Renal cortex interstitium (tissue), 11 donors: ENCODE measurements around the gene IQCH. TPM values are rescaled to one million over a fixed set of nuclear protein-coding genes. Genes with fewer than 3 reads are reported as not detected.
"Not testable (repeated sequence)": the region's sequence is repeated elsewhere in the genome, so short reads cannot be mapped to it uniquely, and the experiment has no call there.

ENCODE experiments used
- DNase-seq, 11 donors: peaks; one replicate each; pipeline ENCODE4 v3.0.0-alpha.2; 2013; ENCODE audit warnings: low read depth in 9 of 11, low spot score in 4 of 11; ENCODE audit errors: extremely low read depth in 1 of 11
- polyA plus RNA-seq, 3 donors: library from polyadenylated mRNA; unstranded; fragments of 120-200 nt; gene quantifications; one replicate each; pipeline ENCODE4 v1.2.1, GENCODE V29; 2013; ENCODE audit not compliant: insufficient read length in 3 of 3

The IQCH gene
- polyA plus RNA-seq, 3 donors = 5.9 to 8.5 (median 7.4) TPM

DNA sequence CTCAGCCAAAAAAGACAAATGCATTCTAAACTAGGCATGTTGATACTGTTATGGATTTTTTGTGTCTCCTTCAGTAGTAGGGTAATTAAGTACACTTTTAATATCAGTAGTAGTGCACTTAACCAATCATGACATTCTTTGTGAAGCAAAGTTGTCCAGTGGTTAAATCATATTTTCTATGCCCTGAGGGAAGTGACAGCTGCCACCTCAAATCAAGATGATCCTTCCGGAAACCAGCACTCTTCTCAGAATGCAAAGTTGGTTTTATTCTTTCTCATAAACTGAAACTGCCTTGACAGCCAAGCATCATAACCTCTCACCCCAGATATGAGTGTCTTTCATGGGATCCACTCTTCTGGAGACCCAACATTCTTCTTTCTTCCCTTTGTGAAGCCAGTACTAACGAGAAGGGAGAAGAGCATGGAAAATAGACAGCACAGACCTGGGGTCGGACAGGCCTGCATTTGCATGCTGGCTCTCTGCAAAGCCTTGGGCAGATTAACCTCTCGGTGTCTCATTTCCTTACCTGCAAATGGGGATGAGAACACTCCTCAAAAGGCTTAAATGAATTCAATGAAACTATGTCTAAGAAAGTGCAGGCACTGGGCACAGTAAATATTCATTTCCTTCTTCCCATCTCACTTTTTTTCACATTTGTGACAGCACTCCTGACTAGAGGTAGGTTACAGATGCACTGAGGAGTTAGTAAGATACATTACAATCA is 13.3 kb upstream of the IQCH start:
- DNase-seq = no peak

DNA sequence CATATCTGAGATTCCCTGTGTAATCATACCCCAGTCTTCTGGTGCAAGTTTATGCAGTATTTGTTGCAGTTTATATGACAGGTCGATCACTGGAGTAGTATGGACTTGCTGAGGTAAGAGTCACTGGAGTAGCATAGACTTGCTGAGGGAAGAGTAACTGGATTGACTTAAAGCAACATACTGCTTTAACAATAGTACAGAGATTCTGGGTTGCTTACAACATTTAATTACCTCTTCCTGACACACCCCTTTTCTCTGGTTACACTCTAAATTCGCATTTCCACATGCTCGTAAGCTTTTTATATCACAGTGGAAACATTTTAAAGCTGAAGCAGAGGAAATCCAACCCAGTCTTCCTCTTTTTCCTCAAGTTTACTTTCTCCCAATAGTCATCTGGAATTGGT is 11.9 kb upstream of the IQCH start:
- no peak for DNase-seq

DNA sequence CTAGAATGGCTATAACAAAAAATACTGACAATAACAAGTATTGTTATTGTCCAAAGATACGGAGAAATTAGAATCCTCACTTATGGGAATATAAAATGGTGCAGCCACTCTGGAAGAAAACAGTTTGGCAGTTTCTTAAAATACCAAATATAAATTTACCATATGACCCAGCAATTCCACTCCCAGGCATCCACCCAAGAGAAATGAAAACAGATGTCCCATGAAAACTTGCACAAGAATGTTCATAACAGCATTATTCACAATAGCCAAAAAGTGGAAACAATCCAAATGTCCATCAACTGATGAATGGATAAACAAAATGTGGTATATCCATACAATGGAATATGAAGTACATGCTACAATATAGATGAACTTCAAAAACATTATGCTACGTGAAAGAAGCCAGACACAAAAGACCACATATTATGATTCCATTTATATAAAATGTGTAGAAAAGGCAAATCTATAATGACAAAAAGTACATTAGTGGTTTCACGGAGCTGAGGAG is 9.6 kb upstream of the IQCH start:
- no peak for DNase-seq

DNA sequence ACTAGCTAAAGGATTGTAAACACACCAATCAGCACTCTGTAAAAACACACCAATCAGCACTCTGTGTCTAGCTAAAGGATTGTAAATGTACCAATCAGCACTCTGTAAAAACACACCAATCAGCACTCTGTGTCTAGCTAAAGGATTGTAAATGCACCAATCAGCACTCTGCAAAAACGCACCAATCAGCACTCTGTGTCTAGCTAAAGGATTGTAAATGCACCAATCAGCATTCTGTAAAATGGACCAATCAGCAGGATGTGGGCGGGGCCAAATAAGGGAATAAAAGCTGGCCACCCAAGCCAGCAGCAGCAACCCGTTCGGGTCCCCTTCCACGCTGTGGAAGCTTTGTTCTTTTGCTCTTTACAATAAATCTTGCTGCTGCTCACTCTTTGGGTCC is 8.0 kb upstream of the IQCH start:
- not testable (repeated sequence) for DNase-seq

DNA sequence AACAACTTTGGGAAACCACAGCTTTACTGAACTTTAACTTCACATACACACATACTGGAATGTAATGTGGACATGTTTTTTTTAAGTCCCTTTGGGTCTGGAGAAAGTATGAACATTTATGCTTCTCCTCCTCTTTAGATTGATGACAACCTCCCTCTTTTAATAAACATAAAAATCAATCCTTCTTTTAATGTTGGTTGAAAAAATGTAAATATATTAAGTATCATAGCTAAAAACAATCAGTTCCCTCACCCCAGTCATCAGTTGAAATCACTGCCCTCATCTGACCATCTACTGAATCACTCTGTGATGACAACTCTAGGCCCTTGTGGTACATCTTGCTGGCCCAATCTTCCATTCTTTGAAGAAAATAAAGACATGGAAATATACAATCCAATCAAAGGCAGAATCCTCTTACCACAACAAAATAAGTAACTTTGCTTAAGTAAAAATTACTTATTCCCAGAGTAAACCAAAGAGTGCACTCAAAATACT is 6.5 kb upstream of the IQCH start:
- DNase-seq = no peak

DNA sequence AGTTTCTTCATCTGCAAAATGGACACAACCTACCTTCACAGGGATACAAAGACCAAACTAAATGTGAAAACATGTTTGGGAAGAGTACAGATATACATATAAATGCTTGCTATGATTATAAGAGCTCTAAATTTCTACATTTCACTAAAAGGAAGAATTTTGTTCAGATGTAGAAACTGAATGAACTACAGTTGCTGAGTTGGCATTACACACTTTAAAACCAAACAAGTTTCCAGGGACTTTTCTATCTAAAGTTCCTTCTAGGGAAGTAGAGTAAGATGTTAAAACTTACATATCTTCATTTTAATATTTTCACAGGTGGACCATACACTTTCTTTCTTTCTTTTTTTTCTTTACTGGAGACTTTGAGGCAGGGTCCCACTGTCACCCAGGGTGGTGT is 4.8 kb upstream of the IQCH start:
- DNase-seq = no peak

DNA sequence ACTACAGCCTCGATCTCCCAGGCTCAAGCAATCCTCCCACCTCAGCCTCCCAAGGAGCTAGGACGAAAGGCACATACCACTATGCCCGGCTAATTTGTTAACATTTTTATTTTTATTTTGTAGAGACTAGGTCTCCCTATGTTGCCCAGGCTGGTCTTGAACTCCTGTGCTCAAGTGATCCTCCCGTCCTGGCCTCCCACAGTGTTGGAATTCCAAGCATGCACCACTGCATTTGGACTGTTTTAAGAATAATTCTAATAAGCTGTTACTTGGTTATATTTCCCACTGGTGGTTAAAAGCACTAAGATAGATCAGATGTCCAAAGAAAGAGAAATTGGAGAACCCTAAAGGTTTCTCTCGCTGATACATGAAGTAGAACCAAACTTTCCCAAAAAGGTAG is 3.3 kb upstream of the IQCH start:
- DNase-seq = no peak

DNA sequence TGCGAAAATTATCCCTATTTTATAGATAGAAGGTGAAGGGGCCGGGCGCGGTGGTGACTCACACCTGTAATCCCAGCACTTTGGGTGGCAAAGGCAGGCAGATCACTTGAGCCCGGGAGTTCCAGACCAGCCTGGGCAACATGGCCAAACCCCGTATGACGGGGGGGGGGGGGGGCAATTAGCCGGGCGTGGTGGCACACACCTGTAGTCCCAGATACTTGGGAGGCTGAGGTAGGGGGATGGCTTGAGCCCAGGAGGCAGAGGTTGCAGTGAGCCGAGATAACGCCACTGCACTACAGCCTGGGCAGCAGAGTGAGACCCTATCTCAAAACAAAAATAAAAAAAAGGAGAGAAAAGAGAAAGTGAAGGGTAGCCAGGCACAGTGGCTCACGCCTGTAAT is 1.5 kb upstream of the IQCH start:
- DNase-seq = no peak

DNA sequence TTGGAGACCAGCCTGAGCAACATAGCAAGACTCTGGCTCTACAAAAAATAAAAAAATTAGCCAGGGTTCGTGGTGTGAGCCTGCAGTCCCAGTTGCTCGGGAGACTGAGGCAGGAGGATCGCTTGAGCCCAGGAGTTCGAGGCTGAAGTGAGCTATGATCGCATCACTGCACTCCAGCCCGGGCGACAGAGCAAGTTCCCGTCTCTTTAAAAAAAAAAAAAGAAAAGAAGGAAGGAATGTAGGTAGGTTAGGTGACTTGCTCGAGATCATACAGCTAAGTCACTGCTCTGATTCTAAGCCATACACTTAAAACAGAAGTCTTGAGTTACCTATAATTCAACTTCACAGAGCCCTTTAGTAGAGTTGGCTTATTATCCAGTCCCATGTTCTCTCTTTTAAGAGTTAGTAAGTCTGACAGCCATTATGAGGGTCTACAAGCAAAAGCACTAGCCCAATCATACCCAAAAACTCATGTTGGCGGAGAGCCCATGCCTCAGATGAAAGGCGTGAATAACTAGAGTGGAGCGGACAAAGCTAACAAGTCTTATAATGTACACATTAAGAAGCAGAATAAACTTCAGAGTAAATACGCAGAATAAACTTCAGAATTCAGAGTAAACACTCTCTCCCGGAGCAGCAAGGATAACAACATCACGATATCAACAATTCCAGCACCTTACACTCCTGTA is 893 bp upstream of the IQCH start:
- DNase-seq = peak in 3 of 11 donors; percentile 10 to 17 (median 12)

DNA sequence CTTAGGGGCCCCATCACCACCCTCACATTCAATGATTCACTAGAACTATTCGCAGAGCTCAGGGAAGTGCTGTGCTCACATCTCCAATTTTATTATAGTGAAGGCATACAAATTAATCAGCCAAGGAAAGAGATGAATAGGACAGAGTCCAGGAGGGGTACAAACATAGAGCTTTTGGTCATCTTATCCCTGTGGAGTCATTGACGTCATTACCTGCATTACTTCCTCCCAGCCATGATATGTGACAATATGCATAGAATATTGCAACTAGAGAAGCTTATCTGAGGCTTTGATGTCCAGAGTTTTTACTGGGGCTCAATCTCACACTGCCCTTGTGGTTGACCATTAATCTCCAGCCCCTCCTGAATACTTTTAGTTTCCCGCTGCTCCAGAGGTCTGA is 1.5 kb downstream of the IQCH start:
- no peak for DNase-seq

DNA sequence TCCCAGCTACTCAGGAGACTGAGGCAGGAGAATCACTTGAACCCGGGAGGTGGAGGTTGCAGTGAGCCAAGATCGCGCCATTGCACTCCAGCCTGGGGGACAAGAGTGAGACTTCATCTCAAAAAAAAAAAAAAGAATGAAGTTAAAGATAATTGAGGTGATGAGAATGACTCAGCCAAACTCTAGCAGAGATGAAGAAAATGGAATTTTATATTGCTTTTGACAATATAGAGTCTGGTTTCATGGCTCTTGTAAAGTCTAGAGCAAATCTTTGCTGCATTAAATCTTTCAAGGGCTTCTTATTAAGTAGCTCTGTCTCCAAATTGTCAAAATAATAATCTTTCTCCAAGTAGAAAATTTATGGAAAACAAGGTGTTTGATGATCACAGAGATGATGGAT is 3.8 kb downstream of the IQCH start:
- DNase-seq = not testable (repeated sequence)

DNA sequence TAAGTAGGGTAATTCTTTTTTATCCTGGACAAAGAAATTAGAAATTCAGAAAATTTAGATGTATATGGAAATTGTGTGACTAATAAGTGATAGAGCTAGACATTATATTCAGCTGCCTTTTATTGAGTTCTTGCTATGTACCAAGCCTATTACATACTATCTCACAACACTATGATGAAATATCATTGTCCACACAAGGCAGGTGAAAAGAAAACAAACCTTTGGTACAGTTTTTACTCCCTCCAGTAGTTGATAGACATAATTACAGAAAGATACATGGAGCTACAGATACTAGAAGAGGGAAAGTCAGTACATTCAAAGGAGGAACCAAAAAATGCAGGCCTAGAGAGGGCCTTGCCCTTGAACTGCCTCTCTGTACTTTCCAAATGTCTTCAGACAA is 4.8 kb downstream of the IQCH start:
- no peak for DNase-seq

DNA sequence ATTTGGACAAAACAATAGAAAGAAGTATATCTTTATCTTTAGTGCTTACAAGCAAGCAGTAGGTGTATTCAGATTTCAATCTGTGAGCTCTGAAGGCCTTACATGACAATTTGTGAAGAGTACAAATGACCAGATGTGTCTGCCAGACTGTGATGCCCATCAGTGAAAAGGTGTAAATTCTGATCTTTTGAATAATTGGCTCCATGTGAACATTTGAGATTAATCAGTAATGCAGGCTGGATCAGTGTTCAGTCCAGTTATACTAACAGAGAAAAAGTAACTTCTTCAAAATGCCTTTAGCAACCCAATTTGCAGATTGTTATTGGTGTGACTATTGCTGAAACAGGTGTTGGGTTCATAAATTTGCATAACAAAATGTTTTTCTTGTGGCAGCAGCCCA is 5.2 kb downstream of the IQCH start:
- DNase-seq = no peak

DNA sequence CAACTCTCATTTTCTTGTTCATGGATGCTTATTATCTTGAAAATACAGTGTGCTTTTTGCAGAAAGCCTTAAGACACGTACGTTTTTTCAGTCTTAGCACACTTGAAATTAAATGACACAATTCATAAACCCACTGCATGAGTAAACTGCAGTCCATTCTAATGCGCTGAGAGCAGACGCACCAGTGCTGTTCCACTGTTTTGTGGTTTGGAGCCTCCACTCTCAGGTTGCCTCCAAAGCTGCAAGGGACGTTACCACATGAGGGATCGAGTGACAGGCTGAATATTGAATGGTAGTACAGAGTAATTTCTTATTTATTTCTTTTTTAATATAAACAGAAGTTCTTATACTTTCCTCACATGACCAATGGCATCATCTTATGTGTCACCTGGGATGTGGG is 12.3 kb downstream of the IQCH start:
- no peak for DNase-seq

DNA sequence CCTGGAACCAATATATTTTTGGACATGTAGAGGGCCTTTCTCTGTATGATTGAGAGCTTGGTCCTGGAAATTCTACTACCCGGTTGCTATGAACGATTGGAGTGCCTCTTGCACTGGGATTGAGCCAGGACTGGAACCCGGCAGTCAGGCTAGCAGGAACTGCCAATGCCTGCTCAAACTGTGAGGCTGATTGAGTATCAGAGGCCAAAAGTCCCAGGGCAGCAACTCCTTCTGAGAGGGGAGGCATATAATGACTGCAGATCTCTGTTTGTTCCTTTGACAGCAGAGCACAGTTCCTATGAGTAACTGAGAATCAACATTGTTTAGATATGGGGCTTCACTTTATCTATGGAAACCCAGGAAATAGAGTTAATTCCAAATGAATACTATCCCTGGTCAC is 12.9 kb downstream of the IQCH start:
- no peak for DNase-seq

DNA sequence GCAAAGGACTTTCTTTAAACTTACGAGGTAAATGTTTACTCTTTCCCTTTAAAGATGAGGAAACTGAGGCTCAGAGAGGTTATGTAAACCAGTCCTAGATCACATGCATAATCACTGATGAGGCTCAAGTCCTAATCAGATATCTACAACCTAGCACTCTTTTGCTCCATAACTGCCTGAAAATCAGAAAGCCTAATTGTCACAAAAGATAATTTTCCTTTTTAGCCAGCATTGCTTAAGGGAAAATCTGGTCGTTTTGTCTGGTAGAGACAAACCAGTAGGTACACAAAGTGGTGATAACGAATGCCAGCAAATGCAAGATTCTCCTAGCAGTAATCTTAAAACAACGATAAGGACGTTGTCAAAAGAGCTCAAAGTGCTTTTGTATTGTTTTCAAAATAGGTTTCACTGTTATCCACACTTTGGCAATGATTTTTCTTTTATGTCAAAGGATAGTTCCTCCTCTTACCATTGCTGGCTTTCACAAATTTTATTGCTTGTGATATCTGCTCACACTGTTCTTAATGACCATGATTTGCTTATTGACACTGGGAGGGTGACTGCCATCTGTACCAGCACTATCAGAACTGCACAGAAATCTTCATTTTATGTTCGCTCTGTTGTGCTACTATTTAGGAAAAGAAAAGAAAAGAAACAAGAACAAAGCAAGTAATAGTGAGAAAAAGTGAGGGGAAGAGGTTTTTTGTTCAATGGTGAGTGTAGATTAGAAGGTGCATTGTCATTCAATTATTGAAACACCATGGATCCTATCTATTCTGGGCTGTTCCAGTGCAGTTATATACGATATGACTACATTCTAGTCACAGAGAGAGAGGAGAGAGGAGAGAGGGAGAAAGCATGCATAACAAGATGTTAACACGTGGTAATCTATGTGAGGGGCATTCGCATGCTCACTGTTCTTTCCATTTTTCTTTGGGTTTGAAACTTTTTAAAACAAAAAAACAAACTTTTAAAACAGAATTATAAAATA is 13.7 kb downstream of the IQCH start:
- DNase-seq = no peak

DNA sequence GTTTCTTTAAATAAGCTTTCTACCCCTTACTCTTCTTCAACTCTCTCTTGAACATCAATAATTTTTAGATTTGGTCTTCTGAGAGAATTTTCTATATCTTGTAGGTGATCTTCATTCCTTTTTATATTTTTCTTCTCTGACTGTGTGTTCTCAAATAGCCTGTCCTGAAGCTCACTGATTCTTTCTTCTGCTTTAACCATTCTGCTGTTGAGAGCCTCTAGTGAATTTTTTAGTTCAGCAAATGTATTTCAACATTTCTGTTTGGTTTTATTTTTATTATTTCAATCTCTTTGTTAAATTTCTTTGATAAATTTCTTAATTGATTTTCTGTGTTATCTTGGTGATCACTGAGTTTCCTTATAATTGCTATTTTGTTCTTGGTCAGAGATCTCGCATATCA is 19.6 kb downstream of the IQCH start:
- no peak for DNase-seq

DNA sequence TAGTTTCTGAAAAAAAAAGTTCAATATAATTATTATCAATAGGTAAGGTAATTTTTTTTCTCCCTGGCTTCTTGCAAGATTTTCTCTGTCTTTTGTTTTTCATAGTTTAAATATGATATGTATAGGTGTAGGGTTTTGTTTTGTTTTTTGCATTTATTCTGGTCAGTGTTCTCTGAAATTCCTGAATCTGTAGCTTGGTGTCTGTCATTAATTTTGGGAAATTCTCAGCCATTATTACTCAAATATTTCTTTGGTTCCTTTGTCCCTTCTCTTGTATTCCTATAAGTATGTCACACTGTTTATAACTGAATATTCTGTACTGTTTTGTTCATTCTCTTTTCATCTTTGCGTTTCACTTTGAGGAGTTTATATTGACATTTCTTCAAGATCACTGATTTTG is 22.1 kb downstream of the IQCH start:
- DNase-seq = no peak

DNA sequence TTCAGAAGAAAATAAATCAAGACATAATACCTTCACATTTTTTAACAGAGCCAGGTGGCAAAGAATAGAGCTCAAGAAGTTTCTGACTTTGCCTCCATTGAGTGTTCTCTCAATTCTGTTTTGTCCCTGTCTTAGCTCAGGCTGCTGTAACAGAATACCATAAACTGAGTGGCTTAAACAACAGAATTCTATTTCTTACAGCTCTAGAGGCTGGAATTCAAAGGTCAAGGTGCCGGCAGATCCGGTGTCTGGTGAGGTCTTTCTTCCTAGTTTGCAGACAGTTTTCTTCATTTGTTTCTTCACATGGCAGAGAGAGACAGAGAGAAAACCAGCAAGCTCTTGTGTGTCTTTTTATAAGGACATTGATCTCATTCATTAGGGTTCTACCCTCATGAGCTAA is 25.6 kb downstream of the IQCH start:
- peak in 5 of 11 donors; percentile 19 to 49 (median 41) for DNase-seq
